GM12874 (cell line): ENCODE measurements around the gene CABLES2.

Experiments
- TF ChIP-seq, protein P1 (sequence below): IDR thresholded peaks from 2 replicates; pipeline ENCODE4 v1.5.1; 2011; ENCODE audit warnings: low read depth, mild to moderate bottlenecking, control low read depth, low read length, moderate library complexity; ENCODE audit not compliant: insufficient read depth

Gene CABLES2

DNA sequence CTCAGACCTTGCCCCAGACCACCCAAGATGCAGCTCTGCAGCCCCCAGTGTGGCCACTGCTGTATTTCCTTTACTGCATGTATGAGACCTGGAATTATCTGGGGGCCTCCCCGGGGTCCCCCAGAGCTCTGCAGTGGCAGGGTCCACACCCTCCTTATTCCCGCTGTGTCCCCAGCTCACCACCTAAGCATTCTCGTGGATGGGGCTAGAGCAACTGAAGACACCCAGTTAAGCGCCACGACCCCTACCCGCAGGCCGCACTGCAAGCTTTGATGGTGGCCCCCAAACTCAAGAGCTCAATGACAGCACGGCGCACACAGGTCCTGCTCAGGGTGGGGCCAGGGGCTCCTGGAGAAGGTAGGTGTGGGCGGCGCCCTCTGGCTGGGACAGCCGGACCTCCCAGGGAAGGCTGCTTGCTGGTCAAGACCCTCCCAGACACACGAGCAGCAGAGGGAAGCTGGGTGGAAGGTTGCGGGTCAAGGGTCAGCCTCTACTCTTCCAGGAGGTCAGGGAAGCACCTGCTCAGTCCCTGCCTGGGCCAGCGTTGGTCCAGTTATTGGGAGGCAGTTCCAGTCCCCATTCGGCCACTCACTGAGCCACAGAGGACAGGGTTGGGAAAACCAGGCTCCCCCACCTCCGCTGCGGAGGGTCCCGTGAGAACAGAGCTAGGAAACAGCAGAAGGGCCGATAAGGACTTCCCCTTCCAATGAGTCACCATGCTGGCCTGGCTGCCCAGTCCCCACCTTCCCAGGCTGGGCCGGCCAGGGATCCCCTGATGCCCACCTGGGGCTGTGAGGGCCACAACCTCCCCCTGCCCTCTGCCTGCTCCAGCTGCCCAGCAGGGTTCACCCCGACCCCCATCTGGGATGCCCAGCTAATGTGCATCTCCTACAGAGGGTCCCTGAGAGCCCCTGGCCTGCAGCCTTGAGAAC lies 42.9 kb downstream of the CABLES2 start:
- TF ChIP-seq, protein P1, sequence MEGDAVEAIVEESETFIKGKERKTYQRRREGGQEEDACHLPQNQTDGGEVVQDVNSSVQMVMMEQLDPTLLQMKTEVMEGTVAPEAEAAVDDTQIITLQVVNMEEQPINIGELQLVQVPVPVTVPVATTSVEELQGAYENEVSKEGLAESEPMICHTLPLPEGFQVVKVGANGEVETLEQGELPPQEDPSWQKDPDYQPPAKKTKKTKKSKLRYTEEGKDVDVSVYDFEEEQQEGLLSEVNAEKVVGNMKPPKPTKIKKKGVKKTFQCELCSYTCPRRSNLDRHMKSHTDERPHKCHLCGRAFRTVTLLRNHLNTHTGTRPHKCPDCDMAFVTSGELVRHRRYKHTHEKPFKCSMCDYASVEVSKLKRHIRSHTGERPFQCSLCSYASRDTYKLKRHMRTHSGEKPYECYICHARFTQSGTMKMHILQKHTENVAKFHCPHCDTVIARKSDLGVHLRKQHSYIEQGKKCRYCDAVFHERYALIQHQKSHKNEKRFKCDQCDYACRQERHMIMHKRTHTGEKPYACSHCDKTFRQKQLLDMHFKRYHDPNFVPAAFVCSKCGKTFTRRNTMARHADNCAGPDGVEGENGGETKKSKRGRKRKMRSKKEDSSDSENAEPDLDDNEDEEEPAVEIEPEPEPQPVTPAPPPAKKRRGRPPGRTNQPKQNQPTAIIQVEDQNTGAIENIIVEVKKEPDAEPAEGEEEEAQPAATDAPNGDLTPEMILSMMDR: no peak

DNA sequence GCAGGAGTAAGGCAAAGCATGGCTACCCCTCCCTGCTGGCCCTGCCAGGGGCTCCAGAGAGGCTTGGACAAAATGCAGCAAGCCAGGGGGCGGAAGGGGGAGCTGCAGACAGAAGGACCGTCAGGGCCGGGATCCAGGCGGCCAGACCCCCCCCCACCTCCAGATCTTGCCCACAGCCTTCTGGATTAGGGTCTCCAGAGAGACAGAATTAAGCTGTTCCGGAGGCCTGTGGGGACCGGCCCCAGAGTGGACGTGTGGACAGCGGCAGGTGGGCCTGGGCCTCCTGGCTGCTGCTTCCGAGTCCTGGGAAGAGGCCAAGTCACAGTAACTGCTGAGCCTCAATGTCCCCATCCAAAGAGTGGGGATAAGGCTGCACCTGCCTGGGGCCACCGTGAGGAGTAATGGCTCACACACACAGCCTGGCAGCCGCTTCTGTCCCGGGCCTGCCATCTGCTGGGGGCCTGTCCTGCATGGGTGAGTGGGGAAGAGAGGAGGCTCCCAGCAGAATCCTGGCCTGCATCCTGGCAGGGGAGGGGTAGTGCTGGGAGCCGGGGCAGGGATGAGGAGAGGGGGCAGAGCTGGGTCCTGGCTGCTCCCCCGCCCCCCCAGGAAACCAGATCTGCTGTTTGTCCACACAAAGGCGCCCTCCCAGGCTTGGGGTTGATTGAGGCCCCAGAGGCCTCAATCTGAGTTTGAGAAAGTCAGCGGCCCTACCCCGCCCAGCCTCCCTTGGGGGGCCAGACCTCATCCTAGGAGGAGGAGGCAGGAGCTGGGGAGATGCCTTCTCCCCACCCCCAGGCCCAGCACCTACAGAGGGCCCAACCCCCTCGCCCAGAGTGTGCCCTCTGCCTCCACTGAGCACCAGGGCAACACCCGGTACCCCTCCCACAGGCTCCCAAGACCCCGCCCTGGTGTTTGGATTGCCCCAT lies 43.8 kb downstream of the CABLES2 start:
- TF ChIP-seq, protein P1: no peak

DNA sequence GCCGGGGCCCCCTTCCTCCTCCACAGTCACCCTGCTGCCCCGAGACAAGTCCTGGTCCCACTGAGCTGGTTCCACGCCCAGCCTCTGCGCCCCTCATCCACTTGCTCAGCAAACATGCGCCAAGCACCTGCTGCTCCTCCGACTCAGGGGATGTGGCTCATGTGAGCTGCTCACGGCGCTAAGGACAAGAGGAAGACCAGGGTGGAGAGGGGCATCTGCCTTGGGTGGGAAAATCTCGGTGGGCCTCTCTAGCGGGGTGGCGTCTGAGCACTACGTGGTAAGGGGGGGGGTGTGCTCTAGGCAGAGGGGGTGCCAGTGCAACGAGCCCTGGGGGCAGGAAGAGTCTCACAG lies 44.5 kb downstream of the CABLES2 start:
- TF ChIP-seq, protein P1: no peak

DNA sequence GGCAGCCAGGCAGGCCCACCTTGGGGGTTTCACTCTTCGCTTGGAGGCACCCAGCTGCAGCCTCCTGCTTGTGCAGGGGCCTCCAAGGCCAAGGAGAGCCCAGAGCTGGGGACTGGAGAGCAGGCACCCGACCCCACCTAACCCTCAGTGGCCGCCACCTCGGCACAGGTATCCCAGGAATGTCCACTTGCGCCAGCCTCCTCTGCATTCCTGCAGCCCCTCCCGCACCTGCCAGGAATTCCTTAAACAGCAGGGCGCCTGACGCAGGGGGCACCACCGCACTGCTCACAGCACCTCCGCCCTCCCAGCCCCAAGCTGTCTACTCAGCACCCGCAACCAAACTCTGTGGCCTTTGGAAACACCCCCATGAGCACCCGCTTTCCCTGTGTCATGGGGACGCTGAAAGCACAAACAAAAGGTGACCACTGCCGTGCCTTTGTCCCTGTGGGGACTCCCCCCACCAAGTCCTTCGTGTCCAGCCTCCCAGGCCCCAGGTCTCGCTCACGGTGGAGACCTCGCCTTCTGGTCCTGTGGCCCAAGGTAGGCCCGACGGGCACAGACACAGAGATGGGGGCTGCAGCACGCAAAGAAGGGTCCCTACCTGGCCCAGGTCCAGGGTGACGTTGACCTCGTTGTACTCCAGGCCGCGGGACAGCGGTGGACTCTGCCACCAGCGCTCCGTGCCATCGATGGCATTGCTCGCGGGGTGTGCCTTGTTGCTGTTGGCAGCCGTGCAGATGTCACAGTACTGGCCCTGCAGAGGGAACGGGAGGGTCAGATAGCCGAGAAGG lies 45.1 kb downstream of the CABLES2 start:
- TF ChIP-seq, protein P1: no peak

DNA sequence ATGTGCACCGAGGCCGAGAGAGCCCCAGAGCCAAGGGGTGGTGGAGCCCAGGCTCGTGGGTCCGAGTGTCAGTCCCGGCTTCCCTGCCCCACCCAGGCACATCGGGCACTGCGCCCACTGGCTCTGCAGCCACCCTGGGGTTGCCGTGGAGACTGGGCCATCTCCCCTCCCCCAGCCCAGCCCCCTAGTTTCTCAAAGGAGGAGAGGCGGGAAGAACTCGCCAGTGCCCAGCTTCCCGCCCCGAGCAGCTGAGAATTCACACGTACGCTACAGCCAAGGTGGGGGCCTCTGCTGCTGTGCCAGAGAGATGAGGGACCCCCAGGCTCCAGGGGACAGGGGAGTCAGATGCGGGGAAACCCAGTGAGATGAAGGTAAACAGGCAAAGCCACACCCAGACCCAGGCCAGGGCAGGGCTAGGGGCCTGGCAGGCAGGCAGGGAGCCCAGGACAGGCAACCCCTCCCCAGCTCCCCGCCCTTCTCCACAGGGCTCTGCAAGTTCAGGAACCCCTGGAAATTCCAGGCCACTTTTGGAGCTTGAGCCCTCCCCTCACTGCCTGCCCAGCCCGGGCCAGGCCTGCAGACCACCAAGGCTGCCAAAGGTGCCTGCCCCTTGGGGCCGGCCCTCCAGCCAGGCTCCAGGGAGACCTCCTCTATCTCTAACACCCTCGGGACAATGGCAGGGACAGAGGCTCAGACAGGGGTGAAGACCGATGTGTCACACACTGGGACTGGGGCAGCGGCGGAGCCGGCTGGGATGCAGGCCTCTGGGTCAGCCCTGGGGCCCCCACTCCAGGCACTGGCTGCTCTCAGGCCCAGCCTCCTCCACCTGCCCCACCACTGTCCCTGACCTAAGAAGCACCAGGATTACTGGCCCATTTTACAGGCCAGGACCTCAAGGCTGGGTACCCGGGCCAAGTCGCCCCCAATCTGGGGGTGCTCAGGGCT lies 46.0 kb downstream of the CABLES2 start:
- TF ChIP-seq, protein P1: no peak

DNA sequence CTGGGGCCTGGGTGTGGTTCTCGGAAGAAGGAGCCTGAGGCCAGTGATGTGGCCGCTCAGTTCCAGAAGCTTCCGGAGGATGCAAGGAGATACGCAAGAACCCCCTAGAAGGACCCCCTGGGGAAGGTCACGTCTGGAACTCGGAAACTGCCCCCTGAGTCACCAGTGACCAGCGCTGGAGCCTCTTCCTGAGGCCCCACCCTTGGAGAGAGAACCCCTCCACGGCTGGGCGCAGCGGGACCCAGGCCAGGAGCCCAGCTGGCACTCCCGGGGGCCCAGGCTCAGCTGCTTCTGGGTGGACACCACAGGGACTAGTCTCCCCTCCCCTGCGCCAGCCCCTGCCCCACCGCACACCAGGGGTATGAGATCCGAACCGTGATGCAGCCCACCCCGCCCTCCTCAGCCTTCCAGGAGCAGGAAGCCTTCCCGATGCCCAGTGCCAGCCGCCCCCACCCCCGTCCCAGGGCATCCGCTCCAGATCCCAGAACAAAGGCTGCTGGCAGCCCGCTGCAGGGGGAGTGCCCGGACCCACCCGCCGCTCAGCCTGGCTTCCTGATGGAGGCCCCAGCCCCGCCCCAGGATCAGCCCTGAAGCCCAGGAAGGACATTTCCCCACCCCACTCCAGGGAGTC lies 47.5 kb downstream of the CABLES2 start:
- TF ChIP-seq, protein P1: no peak
